T47D (cell line): Measurements from ENCODE around the gene OLFML3.
A peak's percentile ranks its signal among the peaks of the same experiment; 100 is the strongest.

ENCODE experiments used
- DNase-seq, 2 experiments: peaks; one replicate each; pipeline versions ENCODE4 v3.0.0 to v3.0.0-alpha.2; 2011 to 2012; ENCODE audit warnings: low read depth in 1 of 2, low spot score in 1 of 2
- JUND ChIP-seq: IDR thresholded peaks from 2 replicates; pipeline ENCODE4 v1.6.1; 2012; ENCODE audit warnings: low read depth
- in situ Hi-C: cut with HindIII; loops from 2 replicates; pipeline ENCODE4 v1.10.0; 2016; ENCODE audit warnings: low sequenced_read_pairs, low pct_unique_long_range_greater_than_20kb

Gene OLFML3, protein sequence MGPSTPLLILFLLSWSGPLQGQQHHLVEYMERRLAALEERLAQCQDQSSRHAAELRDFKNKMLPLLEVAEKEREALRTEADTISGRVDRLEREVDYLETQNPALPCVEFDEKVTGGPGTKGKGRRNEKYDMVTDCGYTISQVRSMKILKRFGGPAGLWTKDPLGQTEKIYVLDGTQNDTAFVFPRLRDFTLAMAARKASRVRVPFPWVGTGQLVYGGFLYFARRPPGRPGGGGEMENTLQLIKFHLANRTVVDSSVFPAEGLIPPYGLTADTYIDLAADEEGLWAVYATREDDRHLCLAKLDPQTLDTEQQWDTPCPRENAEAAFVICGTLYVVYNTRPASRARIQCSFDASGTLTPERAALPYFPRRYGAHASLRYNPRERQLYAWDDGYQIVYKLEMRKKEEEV

GRCh38 chr1:113978863-113979702 lies at the start of gene OLFML3:
TSS of gene OLFML3 (plus strand) at chr1:113979474. CDS start at chr1:113979517, 43 bp downstream.
- TF ChIP-seq JUND = no peak
- in situ Hi-C loops = no loop called here
- DNase-seq = peak; percentile 28 to 92

- in situ Hi-C loops = no loop called here
- no peak for TF ChIP-seq JUND
- DNase-seq = peak; percentile 26 to 65
Observed at GRCh38 chr1:113929750-113930498, 49.4 kb upstream of the OLFML3 start.

- in situ Hi-C loops = no loop called here
- TF ChIP-seq JUND = no peak
- peak in 1 of 2 experiments; percentile 29 for DNase-seq
Observed at GRCh38 chr1:113930499-113931161, 48.6 kb upstream of the OLFML3 start.

DNA sequence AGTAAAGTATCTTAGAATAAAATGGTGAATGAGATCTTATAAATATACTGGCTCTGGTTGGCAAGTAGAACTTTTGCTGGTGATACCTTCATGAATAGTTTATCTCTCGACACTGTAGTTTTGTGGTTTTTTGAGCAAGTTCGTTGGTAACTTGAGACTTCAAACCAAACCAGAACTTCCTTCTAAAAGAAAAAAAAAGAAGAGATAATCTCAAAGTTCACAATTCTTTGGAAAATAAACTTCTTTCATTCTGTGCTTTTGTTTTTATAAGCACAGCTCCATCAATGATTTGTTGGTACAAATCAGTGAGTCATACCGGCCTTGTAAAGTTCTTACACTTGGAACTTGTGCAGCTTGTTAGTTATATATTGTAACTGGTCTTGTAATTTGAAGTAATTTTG lies 47.8 kb upstream of the OLFML3 start:
- no peak for TF ChIP-seq JUND
- DNase-seq = no peak
- in situ Hi-C loops = no loop called here

GRCh38 chr1:113934006-113934405 lies 45.3 kb upstream of the OLFML3 start:
- no peak for DNase-seq
- in situ Hi-C loops = no loop called here
- TF ChIP-seq JUND = no peak

GRCh38 chr1:113934511-113935055 lies 44.7 kb upstream of the OLFML3 start:
- no peak for TF ChIP-seq JUND
- in situ Hi-C loops = no loop called here
- no peak for DNase-seq

GRCh38 chr1:113935176-113935575 lies 44.1 kb upstream of the OLFML3 start:
- DNase-seq = no peak
- no peak for TF ChIP-seq JUND
- in situ Hi-C loops = no loop called here

- no peak for TF ChIP-seq JUND
- DNase-seq = no peak
- in situ Hi-C loops = no loop called here
Observed at GRCh38 chr1:113935970-113936369, 43.3 kb upstream of the OLFML3 start.

DNA sequence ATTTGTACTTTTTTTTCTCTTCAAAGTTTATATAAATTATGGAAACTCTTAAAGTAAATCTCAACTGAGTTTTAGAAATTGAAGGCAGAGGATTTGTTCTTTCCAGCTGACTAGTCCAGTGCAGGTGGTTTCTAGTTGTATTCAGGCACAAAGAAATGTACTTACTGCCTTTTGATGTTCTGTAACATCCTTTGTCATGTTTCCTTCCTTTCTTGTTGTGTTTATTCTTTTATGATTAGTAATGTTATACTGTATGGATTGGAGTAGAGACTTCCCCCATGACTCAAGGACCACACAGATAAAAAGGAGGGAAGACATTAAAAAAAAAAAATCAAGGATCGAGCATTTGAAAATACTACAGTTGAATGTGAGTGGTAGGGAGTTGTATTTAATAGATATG lies 42.1 kb upstream of the OLFML3 start:
- no peak for TF ChIP-seq JUND
- in situ Hi-C loops = no loop called here
- no peak for DNase-seq

DNA sequence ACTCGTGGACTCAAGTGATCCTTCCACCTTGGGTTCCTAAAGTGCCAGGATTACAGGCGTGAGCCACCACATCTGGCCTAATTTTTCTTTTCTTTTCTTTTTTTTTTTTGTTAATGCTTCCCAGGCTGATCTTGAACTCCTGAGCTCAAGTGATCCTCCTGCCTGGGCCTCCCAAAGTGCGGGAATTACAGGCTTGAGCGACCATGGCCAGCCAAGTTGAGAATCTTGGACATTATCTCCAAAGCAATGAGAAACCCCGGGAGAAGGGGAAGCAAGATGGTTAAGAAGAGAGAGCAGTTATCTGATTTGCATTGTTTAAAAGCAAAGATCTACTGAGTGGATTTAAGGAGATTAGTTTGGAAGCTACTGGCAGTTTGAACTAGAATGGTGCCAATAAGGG lies 41.1 kb upstream of the OLFML3 start:
- TF ChIP-seq JUND = no peak
- in situ Hi-C loops = no loop called here
- no peak for DNase-seq

GRCh38 chr1:113940365-113941244 lies 38.7 kb upstream of the OLFML3 start:
- TF ChIP-seq JUND = no peak
- DNase-seq = no peak
- in situ Hi-C loops = no loop called here

- DNase-seq = no peak
- no peak for TF ChIP-seq JUND
- in situ Hi-C loops = no loop called here
Observed at GRCh38 chr1:113941245-113941559, 38.1 kb upstream of the OLFML3 start.
